Right atrium auricular region (tissue), 2 donors: ENCODE measurements around the gene GPC6. TPM values are rescaled to one million over a fixed set of nuclear protein-coding genes. Genes with fewer than 3 reads are reported as not detected.

Source experiments
- DNase-seq: peaks from one replicate; pipeline ENCODE4 v3.0.0-alpha.2; 2019; ENCODE audit warnings: low spot score
- H3K27ac ChIP-seq, 2 donors: fragments of 200-600 bp; sonication (generic); 1 replicate in 1 of 2; 2 replicates in 1 of 2; pipeline ENCODE4 v1.5.1; 2016 to 2019
- H3K27me3 ChIP-seq, 2 donors: fragments of 200-600 bp; sonication (generic); one replicate each; pipeline versions ENCODE4 v1.5.1 to v1.6.0; 2017 to 2019
- H3K36me3 ChIP-seq: fragments of 200-600 bp; sonication (generic); one replicate; pipeline ENCODE4 v1.5.1; 2016
- H3K4me1 ChIP-seq, 2 donors: fragments of 200-600 bp; sonication (generic); one replicate each; pipeline versions ENCODE4 v1.5.1 to v1.6.0; 2017 to 2019
- H3K4me3 ChIP-seq, 2 donors: fragments of 200-600 bp; sonication (generic); 1 replicate in 1 of 2; 2 replicates in 1 of 2; pipeline ENCODE4 v1.5.1; 2017 to 2019; ENCODE audit warnings: mild to moderate bottlenecking in 1 of 2, moderate library complexity in 1 of 2
- H3K9me3 ChIP-seq, 2 donors: fragments of 200-600 bp; sonication (generic); one replicate each; pipeline ENCODE4 v1.5.1; 2019
- CTCF ChIP-seq, 2 donors: fragments of 200-600 bp; sonication (generic); IDR thresholded peaks; one replicate each; pipeline ENCODE4 v1.5.1; 2019; ENCODE audit warnings: antibody characterized with exemption in 2 of 2
- total RNA-seq, 2 donors: library from RNA; depleted of rRNA; stranded (reverse); fragments of >200 nt; gene quantifications; one replicate each; pipeline ENCODE4 v1.1.0, GENCODE V29; 2016

The GPC6 gene
- total RNA-seq, 2 donors from 2014 or later: 1.3 to 3.8 TPM

- no peak for TF ChIP-seq CTCF (IDR thresholded peaks at IDR 0.05)
- Histone ChIP-seq H3K27ac (no peak overlapping the region), H3K36me3 (no peaks in the 10 kb centered on the region), H3K27me3 (no peaks in the 10 kb centered on the region), H3K4me1 (no peaks in the 10 kb centered on the region), H3K9me3 (no peaks in the 10 kb centered on the region), H3K4me3 (no peak overlapping the region)
- DNase-seq: no peak
Measured at GRCh38 chr13:93959796-93960533, 733.4 kb downstream of the GPC6 start.

DNA sequence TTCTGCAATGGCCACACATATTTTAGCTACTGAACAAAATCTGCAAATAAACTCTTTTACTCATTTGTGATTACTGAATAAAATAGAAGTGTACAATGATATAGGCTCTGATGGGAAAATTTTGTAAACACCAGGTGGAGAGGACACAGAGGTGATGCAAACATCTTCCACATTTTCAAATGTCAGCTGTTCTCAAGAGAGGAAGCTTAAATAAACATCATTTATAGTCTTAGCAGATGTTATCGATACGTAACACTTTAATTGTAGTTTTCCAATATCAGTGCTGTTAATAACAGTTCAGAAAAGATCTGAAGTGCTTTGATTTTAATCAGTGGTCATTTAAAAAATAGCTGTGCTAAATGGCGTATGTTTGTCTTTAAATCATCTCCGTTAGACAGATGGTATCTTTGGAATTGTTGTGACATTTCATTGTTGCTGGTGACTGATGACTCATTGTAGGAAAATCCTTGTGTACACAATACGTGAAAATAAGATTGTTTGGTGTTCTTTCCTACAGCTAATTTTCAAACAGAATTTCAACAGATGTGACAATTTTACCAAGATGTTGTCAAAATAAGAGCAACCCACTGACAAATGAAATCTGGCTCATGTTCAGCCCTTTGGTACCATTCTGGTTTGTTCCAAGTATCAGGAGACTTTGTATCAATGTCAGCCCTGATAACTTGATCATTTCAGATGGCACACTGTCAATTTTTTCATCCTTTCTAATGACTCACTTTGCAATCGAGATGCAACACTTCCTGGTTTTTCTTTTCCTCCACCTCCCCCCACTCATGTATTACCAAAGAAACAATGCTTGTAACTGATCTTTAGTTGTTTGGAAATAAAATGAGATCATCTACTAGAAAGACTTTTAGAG lies 736.9 kb downstream of the GPC6 start:
- H3K27ac ChIP-seq: no peak overlapping the region
- H3K36me3 ChIP-seq: no peaks in the 10 kb centered on the region
- H3K9me3 ChIP-seq: no peaks in the 10 kb centered on the region
- H3K4me1 ChIP-seq: no peaks in the 10 kb centered on the region
- TF ChIP-seq CTCF (IDR thresholded peaks at IDR 0.05): no peak
- no peak for DNase-seq
- no peaks in the 10 kb centered on the region for H3K27me3 ChIP-seq
- H3K4me3 ChIP-seq: no peak overlapping the region

DNA sequence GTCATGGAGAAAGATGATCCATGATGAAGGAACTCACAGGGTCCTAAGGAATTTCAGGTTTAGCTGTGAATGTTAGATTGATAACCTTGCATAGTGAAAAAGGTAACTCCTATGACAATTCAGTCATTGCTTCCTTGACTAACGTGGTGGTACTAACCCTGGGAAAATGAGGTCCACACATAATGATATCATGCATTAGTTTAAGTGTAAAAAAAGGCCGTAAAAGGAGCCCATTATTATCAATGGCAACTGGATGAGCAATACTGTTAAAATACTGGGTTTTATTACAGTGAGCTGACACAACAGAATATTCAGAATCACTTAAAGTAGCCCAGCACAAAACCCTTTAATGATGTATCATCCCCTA lies 737.5 kb downstream of the GPC6 start:
- H3K4me1 ChIP-seq: no peaks in the 10 kb centered on the region
- no peak overlapping the region for H3K27ac ChIP-seq
- no peaks in the 10 kb centered on the region for H3K27me3 ChIP-seq
- TF ChIP-seq CTCF (IDR thresholded peaks at IDR 0.05): no peak
- DNase-seq: no peak
- H3K4me3 ChIP-seq: no peak overlapping the region
- H3K9me3 ChIP-seq: no peaks in the 10 kb centered on the region
- no peaks in the 10 kb centered on the region for H3K36me3 ChIP-seq

DNA sequence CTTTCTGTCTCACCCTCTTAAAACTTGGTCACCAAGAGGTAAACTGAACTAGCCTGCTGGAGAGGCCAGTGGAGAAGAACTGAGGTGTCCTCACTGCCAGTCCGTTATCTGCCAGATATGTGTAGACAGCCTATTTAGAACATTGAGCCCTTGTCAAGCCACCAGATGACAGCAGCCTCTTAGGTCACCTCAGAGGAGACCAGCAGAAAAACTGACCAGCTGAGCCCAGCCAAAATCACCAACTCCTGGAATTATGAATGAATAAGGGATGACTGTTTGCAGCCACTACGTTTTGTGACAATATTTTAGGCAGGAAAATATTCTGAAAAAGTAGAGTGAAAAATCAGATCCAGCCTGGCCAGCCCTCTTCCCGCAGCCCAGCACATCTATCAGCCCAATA lies 739.0 kb downstream of the GPC6 start:
- H3K27ac ChIP-seq: no peak overlapping the region
- DNase-seq: no peak
- TF ChIP-seq CTCF (IDR thresholded peaks at IDR 0.05): no peak
- H3K36me3 ChIP-seq: no peaks in the 10 kb centered on the region
- H3K4me3 ChIP-seq: no peak overlapping the region
- H3K9me3 ChIP-seq: no peaks in the 10 kb centered on the region
- no peaks in the 10 kb centered on the region for H3K27me3 ChIP-seq
- H3K4me1 ChIP-seq: no peaks in the 10 kb centered on the region

GRCh38 chr13:93966267-93966936 lies 739.8 kb downstream of the GPC6 start:
- Histone ChIP-seq H3K9me3 (no peaks in the 10 kb centered on the region), H3K27me3 (no peaks in the 10 kb centered on the region), H3K4me3 (no peak overlapping the region), H3K36me3 (no peaks in the 10 kb centered on the region), H3K4me1 (no peaks in the 10 kb centered on the region), H3K27ac (no peak overlapping the region)
- no peak for TF ChIP-seq CTCF (IDR thresholded peaks at IDR 0.05)
- no peak for DNase-seq
